ENCODE results near the gene ARHGEF28.
A peak's percentile ranks its signal among the peaks of the same experiment; 100 is the strongest.

Gene ARHGEF28

DNA sequence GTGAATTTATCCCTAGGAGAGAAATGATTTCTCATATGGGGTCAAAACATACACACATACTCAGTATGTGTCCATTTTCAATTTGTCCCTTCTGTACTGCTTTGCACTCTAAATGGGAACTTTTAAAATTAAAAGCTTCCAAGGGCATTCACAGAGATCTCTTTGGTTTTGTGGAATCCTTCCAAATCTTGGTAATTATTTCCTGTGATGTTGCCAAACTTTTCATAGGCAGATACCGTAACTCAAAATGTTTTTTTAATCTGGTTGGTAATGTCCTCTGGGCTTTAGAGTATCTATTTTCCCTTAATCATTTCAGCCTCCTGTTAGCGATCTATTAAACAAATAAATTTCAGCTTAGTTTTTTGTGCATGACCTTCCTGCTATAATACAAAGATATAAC lies 282.4 kb downstream of the ARHGEF28 start:
- no peak for DNase-seq

DNA sequence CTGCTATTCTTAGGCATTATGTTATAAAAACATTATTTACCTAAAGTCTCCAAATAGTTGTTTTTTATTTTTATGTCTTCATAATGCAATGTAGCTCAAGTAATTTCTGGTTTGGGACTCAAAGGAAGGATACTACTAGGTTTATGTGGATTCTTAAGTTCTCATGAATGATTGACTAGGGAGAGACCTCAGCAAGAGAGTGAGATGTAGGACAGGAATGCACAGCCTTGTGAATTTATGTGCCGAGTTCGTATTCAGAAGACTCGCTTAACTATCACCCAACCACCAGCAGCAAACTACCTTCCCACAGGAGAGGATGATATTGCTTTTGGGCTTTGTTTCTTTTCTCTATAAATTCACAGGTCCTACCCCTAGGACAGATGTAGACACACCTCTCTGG lies 282.9 kb downstream of the ARHGEF28 start:
- no peak for DNase-seq

DNA sequence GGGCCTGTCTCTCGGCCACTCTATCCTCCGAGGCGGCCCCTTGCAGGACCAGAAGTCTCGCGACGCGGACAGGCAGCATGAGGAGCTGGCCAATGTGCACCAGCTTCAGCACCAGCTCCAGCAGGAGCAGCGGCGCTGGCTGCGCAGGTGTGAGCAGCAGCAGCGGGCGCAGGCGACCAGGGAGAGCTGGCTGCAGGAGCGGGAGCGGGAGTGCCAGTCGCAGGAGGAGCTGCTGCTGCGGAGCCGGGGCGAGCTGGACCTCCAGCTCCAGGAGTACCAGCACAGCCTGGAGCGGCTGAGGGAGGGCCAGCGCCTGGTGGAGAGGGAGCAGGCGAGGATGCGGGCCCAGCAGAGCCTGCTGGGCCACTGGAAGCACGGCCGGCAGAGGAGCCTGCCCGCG lies 283.5 kb downstream of the ARHGEF28 start:
- DNase-seq, result no peak

DNA sequence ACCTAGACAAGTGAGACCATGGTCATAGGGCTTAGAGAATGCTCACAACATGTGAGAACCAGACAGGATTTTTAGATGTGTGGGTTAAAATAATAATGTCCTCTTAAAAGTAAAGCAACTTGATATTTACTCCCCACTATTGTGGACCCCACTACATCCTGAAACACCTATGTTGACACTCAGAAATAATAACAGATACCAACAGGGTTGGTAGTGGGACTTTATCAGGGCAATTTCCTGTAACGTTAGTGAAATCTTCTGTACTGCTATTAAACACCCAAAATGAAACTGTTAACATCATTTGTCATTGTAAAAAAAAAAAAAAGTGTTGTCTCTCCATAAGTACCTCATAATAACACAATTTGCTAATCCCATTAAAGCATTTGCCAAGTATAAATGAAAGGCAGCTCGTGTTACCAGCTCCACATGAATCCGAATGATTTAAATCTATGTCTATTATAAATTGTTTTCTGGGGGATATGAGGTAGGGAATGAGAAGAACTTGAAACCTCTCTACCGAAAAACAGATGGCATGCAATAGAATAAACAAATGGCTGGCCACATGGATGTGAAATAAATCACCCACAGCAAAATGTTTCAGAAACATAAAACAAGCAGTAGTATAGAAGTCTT lies 285.9 kb downstream of the ARHGEF28 start:
- DNase-seq, result no peak

DNA sequence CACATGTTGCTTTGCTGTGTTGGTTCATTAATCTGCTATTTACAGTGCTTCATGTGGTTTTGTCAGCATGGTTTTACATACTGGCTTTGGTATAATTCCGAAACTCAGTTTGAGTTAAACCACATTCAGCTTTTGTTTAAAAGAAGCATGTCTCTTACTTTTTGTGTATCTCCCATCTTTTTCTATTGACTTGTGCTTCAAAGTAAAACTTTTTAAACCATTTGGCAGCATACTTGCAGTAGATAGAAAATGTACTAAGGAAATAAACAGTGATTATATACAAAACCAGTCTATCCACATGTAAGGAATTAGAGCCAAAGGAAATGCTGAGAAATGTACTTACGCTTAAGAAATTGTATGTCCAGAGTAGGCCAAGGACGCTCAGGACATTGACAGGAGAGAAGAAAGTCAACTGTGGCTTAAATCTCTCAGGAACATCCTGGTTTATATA lies 286.9 kb downstream of the ARHGEF28 start:
- no peak for DNase-seq

DNA sequence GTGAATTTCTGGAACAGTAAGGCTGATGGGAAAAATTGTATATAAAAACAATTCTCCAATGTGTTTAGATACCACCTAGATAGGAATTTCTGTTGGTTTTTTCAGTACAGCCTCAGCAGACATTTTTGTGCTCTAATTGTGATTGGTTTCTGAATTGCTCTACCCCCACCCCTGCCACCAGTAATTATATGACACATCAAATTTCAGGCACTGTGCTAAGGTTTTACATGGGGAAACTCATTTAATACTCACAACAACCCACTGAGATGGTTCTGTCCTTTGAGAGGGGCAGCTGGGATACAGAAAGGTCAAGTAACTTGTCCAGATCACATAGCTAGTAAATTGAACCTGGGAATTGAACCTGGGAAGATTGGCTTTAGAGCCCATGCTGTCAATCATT lies 288.0 kb downstream of the ARHGEF28 start:
- DNase-seq, result no peak

DNA sequence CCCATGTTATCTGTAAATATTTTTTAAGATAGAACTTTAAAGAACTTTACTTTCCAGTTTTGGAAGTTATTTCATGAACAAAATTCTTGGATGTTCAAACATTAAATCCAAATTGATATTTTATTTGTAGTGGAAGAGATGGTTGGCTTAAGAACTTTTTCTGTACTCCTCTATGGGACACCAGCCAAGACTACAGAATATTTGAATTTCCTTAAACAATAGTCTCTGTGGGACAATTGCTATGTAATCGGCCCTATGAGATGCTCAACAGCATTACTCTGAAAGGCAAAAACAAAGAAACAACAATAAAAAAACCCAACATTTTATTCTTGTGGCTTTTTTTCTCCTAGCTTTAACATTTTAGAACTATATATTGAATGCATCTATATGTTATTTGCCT lies 289.3 kb downstream of the ARHGEF28 start:
- DNase-seq, result no peak

DNA sequence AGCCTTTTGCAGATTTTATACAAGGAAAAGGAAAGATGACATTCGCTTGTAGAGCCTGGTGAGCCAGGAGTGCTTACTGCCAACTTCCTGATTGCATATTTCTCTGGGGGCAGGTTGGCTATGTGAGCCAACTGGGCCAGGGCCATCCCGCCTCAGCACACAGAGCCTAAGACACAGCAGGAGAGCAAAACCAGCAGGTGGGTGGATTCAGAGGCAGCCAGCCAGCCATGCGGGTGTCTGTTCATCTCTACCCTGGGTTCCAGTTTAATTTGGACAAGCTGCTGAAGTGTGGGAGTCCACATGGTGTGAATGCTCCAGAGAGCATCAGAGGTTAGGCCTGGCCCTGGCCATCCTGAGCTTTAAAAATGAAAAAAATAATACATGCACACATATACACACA lies 291.4 kb downstream of the ARHGEF28 start:
- no peak for DNase-seq

DNA sequence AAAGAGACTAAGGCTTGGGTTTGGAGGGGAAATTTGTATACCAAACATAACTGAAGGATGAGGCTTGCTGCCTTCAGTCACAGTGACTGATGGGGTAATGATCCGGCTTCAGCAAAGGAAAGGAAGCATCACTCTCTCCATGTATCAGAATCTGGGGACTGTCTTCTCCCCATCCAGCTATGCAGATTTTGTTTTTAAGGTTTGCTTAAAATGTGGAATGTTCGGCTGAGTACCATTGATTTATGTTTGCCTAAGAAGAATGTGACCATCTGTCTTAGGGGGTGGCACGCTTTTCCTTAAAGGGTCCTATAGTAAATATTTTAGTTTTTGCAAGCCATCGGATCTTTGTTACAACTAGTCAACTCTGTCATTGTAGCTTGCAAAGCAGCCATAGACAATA lies 291.9 kb downstream of the ARHGEF28 start:
- DNase-seq, result no peak

DNA sequence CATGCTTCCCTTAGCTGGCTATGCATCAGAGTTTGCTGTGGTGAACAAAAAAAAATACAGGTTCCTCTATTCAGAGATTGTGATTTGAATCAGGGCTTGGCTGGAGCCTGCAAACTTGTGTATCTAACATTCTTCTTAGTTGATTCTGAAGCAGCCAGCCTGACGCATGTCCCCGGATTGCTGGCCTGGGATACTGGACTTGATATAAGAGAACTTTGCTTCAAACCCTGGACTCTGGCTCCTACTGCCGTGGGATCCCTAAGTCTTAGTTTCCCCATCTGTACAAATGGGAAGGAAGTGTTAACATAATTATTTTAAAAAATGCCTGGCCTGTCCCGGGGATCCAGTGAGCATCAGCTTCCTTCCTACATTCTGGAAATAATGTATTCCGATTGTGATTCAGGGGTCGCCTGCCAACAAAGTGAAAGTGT lies 292.8 kb downstream of the ARHGEF28 start:
- DNase-seq, result no peak

DNA sequence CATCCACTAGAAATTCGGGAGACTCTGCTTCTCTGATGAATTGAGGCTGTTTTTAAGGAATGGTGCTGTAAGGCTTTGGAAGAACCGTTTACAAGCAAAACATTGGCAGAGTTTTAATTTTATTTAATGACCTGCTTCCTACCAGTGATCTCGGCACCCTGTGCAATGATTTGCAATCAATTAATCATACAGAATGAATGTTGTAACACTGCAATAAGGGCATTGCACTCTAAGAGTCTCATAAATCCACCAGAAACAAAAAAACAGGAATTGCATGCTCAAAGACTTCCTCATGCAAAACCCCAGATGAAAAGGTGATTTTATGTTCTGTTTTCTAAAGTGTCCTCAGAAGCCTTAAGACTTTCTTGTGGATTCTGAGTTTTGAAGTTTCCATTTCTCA lies 295.7 kb downstream of the ARHGEF28 start:
- no peak for DNase-seq

DNA sequence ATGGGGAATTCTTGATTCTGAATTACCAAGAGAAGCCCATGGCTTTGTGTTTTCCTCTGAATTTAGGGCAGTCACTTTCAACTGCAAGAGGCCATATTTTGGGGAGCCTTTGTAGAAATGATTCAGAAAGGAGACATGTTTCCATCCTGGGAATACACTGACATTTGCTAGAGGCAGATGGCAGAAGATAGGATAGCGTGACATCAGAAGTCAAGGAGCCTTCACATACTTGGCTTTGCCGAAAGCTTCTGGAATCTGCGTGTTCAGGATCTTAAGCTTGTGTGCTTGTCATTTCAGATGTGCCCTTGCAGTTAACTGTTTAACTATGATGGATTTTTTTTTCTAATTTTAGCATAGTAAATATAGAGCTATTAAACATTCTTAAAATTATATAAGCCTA lies 296.2 kb downstream of the ARHGEF28 start:
- DNase-seq, result no peak

DNA sequence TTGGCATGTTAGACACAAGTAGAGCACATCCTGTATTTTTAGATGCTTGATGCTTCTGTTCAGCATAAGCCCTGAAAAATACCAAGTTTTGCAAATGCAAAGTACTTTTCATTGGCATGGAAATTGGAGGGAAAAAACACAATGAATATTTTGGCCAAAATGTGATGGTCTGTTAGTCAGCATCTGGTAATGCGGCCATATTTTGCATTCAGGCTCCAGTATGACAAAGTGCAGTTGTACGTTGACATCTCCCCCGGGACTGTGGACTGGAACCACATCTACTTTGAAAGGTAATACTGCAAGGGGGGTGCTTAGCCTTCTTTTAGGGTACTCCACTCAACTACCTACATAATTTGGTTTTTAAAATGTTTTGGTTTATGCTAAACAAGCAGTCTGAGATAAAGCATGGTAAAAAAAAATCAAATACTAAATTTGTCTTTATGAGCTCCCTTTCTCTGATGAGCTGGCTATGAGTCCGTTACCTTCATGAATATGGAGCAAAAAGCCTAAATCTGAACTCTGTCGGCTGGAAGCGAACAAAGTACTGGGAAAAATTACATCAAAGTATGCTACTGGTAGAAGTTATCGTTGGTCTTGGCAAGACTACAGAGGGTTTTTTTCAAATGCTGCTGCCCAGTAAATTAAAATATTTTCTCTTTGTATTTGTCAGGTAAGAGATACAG lies 297.0 kb downstream of the ARHGEF28 start:
- DNase-seq, result peak; percentile 34

DNA sequence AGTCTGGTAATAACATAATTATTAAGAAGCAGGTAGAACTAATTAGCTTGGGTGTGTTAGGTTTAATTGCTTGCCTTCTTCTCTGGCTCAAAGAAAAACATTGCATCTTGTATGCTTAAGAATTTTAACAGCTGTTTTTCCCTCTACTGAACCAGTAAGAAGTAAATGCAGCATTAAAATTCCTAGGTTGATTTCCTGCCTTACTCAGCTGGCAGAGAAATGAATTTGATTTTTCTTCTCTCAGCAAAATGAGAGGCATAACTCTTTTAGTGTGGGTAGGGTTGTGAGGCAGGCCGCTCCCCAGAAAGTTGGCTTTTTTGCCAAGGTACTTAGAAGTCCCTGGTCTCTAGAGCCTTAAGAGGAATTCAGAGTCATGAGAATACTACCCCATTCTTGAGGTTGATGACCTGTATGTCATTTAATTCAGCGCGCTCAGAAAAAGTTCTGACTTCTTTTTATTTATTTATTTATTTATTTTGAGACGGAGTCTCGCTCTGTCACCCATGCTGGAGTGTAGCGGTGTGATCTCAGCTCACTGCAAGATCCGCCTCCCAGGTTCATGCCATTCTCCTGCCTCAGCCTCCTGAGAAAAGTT lies 302.6 kb downstream of the ARHGEF28 start:
- no peak for DNase-seq

DNA sequence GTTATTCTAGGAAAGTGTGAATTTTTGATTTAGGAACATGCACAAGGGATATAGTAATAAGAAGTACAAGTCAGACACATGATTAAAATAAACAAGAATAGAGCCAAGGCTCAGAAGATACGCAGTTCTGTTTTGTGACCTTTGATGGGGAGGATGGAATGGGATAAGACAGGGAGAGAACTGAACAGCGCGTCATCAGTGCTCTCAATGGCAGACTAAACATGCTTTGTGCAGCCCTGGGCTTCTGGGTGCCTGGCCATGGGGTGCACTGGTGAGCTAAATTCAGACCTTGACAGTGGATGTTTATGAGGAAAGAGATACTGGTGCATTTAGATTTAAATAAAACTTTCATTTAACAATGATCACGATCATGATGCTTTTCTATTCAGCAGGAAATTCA lies 309.7 kb downstream of the ARHGEF28 start:
- no peak for DNase-seq

DNA sequence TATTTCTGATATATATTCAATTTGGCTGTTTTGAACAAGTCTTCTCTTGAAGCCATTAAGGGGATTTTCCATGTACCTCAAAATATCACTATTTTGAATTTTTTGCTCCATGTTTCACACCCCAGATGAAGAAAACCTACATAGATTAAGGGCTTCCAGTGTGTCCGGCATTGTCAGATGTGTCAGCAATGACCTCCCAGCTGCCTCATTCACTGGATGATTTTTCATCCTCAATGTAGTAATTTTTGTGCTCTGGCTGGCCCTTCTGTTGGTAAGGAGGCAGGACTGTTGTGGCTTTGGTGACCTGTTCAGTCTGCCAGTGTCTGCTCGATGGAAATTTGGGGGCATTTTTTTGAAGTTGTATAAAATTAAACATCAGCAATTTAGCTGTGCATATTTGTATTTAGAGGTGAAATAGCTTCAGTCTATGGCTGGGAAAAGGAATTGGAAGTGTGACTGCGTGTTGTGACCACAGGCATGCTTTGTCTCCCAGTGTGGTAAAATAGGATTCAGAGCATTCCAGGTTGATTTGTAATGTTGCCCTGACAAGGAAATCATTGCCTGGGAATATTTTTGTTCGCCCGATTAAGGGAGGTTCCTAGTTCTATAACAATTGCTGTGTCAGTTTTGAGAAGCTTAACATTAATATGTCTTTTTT lies 312.4 kb downstream of the ARHGEF28 start:
- DNase-seq, result no peak

DNA sequence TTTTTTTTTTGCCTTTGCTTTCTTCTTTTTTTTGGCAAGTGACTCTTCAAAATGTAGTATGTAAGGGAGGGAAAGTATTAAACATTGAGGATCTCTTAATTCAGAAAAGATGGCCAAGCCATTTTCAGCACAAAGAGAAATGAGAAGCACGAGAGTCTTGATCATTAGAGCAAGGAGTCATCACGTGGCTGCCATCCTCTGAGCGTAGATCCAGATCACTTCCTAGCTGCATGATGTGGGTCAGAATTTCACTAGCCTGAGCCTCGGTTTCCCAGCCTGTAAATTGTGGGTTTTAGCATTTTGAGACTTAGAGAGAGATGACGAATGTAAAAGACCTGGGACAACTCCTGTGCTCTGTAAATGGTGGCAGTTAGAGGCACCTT lies 312.9 kb downstream of the ARHGEF28 start:
- DNase-seq, result no peak

DNA sequence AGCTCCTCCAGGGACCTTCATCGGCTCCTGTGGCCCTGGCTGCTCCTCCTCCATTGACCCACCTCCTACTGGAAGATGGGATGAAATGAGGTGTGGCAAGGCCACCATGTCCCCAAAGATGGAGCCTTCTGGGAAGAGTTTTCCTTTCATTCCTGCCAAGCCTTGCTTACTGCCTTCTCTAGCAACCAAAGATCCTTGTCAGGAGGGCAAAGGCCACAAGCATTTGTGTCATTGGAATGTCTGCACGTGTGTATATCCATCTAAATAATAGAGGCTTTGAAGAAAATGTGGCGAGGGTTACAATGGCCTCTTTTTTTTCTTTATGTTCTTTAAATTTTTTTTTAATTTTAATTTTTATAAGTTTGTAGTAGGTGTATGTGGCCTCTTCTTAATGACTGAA lies 313.6 kb downstream of the ARHGEF28 start:
- DNase-seq, result no peak

DNA sequence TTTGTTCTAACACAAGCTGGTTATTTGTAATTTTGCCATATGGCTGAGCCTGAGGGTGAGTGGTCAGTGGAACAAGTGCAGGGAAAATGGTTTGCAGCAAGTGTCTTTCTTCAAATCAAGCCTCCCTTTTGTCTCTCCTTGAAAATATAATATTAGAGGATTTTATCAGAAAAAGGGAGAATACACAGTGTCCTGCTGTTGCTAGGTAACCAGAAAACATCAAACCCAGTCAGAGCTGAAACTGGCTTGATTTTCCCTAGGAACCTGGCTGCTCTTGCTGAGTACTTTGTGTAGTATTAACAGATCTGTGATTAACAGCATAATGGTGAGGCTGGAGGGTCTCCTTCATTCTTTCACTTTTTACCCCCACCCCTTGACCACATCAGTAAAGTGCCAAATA lies 314.0 kb downstream of the ARHGEF28 start:
- no peak for DNase-seq

DNA sequence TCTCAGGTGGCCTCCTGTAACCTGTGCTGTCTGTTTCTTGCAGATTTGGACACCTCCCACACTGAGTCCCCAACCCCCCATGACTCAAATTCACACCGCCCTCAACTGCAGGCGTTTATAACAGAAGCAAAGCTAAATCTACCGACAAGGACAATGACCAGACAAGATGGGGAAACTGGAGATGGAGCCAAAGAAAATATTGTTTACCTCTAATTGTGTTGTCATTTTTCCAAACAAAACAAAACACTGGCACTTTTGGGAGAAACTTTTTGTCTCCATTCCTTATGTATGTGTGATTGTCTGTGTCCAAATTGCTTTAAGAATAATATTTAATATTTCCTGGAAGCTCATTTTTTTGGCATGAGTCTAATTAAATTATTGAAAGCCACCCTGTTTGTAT lies 314.8 kb downstream of the ARHGEF28 start:
- DNase-seq, result no peak

DNA sequence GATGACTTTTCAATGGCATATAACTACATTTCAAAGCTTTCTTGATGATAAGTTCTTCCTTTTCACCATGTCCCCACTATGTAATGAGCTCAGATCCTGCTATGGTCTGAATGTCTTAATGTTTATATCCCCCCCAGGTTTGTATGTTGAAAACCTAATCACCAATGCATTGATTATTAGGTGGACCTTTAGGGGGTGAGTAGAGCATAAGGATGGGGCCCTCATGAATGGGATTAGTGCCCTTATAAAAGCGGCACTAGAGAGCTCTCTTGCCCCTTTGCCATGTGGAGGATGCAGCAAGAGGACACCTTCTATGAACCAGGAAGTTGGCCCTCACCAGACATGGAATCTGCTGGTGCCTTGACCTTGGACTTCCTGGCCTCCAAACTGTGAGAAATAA lies 316.8 kb downstream of the ARHGEF28 start:
- DNase-seq, result no peak

DNA sequence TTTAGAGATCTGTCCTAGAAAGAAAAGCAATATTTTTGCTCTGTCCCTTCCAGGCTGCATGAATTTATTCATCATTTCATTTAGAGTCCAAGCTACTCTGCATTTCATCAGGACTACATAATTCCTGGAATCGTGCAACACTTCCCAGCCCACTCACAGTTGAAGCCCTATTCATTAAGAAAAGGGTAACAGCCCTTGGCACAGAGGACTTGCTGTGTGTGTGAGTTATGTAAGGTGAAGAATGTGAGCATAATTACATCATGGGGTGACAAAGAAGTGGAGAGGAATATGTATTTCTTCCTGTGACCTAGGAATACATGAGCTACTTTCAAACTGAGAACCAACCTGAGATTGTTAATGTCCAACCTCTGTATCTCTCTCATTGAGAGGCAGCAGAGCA lies 317.4 kb downstream of the ARHGEF28 start:
- no peak for DNase-seq

DNA sequence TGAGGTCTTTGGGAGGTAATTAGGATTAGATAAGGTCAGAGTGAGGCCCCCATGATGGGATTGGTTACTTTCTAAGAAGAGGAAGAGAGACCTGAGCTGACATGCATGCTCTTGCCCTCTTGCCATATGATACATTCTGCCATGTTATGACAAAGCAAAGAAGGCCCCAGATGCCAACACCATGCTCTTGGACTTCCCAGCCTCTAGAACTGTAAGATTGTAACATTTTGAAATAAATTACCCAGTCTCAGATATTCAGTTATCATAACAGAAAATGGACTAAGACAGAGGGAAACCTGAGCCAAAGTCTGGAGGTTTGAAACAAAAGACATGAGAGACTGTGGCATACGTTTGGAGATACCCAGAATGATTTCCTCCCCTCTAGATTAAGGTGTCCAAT lies 318.6 kb downstream of the ARHGEF28 start:
- no peak for DNase-seq

DNA sequence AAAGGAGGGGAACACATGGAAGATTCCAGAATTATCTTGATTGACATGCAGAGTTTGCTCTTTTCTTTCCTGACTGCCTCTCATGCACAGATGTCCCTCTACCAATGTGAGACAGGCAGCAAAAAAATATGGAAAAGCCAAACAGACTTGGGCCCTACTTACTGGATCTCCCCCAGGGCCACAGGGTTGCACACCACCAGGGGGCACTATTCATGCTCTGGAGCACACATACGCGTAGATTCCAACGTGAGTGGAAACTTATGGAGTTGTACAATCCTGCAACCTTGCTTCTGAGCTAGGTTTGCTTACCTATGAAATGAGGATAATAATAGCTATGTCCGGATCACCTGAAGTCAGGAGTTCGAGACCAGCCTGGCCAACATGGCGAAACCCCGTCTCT lies 319.5 kb downstream of the ARHGEF28 start:
- DNase-seq, result no peak

All from NCI-H526 treated with DMSO at 0.1 percent for 48 hours (cell line).